ENCODE results near the gene ZNF394. TPM values are rescaled to one million over a fixed set of nuclear protein-coding genes. Genes with fewer than 3 reads are reported as not detected.

ZNF394 gene
- polyA plus RNA-seq, 1 experiment = 12.5 TPM

GRCh38 chr7:99540542-99540941, 40.5 kb upstream of the ZNF394 start:
- ChIA-PET POLR2A (no interaction called here), CTCF (interaction anchor here (1.2 kb wide), 1 partner anchor 30 kb away, joined by 3 read pairs; no protein-coding TSS in a partner anchor)
- Histone ChIP-seq H3K27me3 (ENCODE audit: control insufficient read depth, insufficient read depth, low read length) (no peaks in the 10 kb centered on the region), H3K4me3 (ENCODE audit: low read depth, low read length) (no peak overlapping the region), H3K36me3 (ENCODE audit: control insufficient read depth, insufficient read depth, low read length) (0 out of 2 replicates have a peak, but pooled peaks cover 3% of the 10 kb centered on the region)
- no peak for DNase-seq (ENCODE audit: low read depth)
- TF ChIP-seq, protein P1, sequence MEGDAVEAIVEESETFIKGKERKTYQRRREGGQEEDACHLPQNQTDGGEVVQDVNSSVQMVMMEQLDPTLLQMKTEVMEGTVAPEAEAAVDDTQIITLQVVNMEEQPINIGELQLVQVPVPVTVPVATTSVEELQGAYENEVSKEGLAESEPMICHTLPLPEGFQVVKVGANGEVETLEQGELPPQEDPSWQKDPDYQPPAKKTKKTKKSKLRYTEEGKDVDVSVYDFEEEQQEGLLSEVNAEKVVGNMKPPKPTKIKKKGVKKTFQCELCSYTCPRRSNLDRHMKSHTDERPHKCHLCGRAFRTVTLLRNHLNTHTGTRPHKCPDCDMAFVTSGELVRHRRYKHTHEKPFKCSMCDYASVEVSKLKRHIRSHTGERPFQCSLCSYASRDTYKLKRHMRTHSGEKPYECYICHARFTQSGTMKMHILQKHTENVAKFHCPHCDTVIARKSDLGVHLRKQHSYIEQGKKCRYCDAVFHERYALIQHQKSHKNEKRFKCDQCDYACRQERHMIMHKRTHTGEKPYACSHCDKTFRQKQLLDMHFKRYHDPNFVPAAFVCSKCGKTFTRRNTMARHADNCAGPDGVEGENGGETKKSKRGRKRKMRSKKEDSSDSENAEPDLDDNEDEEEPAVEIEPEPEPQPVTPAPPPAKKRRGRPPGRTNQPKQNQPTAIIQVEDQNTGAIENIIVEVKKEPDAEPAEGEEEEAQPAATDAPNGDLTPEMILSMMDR (IDR thresholded peaks at IDR 0.05; ENCODE audit: insufficient read depth, low read depth, low read length) = no peak

DNA sequence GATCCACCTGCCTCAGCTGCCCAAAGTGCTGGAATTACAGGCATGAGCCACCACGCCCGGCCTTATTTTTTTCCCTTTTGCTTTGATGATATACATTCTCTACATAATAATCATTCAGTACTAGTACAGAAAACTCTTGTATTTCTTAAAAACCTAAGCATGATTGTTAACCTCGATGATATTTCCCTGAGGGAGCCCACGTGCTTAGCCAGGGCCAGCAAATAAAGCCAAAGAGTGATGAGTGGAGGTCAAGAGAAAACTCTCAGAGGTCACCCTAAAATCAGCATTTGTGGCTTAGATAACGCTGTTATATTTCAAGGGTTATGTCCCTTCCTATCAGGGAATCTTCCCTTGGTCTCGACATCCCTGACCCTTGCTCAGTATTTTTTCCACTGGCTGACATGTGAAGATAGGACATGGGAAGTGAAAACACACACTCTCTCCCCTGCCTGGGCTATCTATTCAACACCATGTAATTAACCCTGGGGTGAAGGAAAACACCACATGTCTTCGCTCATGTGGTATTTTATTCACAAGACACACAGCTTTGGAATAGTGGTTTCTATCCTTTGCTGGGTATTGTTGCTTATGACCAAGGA, 39.2 kb upstream of the ZNF394 start:
- TF ChIP-seq, protein P1 (IDR thresholded peaks at IDR 0.05; ENCODE audit: insufficient read depth, low read depth, low read length) = no peak
- H3K36me3 ChIP-seq (ENCODE audit: control insufficient read depth, insufficient read depth, low read length) = 0 out of 2 replicates have a peak, but pooled peaks cover 1% of the 10 kb centered on the region
- H3K27me3 ChIP-seq (ENCODE audit: control insufficient read depth, insufficient read depth, low read length) = no peaks in the 10 kb centered on the region
- no peak overlapping the region for H3K4me3 ChIP-seq (ENCODE audit: low read depth, low read length)
- ChIA-PET CTCF (interaction anchor here (1.2 kb wide), 1 partner anchor 28 kb away, joined by 3 read pairs; no protein-coding TSS in a partner anchor), POLR2A (no interaction called here)
- no peak for DNase-seq (ENCODE audit: low read depth)

DNA sequence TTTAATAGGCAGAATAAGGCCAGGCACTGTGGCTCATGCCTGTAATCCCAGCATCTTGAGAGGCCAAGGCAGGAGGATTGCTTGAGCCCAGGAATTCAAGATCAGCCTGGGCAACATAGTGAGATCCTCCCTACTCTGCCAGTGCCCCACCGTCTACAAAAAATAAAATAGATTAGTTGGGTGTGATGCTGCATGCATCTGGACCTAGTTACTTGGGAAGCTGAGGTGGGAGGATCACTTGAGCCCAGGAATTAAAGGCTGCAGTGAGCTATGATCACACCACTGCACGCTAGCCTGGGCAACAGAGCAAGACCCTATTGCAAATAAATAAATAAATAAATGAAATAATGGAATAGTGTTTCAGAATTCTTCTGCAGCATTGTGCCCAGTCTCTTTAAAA, 35.6 kb upstream of the ZNF394 start:
- DNase-seq (ENCODE audit: low read depth) = no peak
- Histone ChIP-seq H3K27me3 (ENCODE audit: control insufficient read depth, insufficient read depth, low read length) (no peaks in the 10 kb centered on the region), H3K4me3 (ENCODE audit: low read depth, low read length) (no peak overlapping the region), H3K36me3 (ENCODE audit: control insufficient read depth, insufficient read depth, low read length) (peaks cover 12% of the 10 kb centered on the region)
- TF ChIP-seq, protein P1 (IDR thresholded peaks at IDR 0.05; ENCODE audit: insufficient read depth, low read depth, low read length) = no peak
- CTCF ChIA-PET = interaction anchor here (1.2 kb wide), 1 partner anchor 10 kb away, joined by 3 read pairs; no protein-coding TSS in a partner anchor
- POLR2A ChIA-PET = no interaction called here

GRCh38 chr7:99531354-99531765, 31.3 kb upstream of the ZNF394 start:
- TF ChIP-seq, protein P1 (IDR thresholded peaks at IDR 0.05; ENCODE audit: insufficient read depth, low read depth, low read length) = no peak
- ChIA-PET CTCF (no interaction called here), POLR2A (no interaction called here)
- Histone ChIP-seq H3K36me3 (ENCODE audit: control insufficient read depth, insufficient read depth, low read length) (peaks cover 18% of the 10 kb centered on the region), H3K27me3 (ENCODE audit: control insufficient read depth, insufficient read depth, low read length) (no peaks in the 10 kb centered on the region), H3K4me3 (ENCODE audit: low read depth, low read length) (no peak overlapping the region)
- DNase-seq (ENCODE audit: low read depth) = no peak

- H3K4me3 ChIP-seq (ENCODE audit: low read depth, low read length) = no peak overlapping the region
- TF ChIP-seq, protein P1 (IDR thresholded peaks at IDR 0.05; ENCODE audit: insufficient read depth, low read depth, low read length) = peak; percentile 23; the same call in 1 of the 2 replicates
- no peaks in the 10 kb centered on the region for H3K27me3 ChIP-seq (ENCODE audit: control insufficient read depth, insufficient read depth, low read length)
- H3K36me3 ChIP-seq (ENCODE audit: control insufficient read depth, insufficient read depth, low read length) = peaks cover 15% of the 10 kb centered on the region
- CTCF ChIA-PET = interaction anchor here (0.7 to 1.2 kb wide), 5 partner anchors 9 to 389 kb away, joined by 3 to 6 read pairs (median 3); no protein-coding TSS in a partner anchor
- POLR2A ChIA-PET = no interaction called here
- no peak for DNase-seq (ENCODE audit: low read depth)
Observed at GRCh38 chr7:99525713-99526440, 25.8 kb upstream of the ZNF394 start.

Data from BJ (cell line).